Measurements from ENCODE around the gene MAP3K2.

MAP3K2 gene

DNA sequence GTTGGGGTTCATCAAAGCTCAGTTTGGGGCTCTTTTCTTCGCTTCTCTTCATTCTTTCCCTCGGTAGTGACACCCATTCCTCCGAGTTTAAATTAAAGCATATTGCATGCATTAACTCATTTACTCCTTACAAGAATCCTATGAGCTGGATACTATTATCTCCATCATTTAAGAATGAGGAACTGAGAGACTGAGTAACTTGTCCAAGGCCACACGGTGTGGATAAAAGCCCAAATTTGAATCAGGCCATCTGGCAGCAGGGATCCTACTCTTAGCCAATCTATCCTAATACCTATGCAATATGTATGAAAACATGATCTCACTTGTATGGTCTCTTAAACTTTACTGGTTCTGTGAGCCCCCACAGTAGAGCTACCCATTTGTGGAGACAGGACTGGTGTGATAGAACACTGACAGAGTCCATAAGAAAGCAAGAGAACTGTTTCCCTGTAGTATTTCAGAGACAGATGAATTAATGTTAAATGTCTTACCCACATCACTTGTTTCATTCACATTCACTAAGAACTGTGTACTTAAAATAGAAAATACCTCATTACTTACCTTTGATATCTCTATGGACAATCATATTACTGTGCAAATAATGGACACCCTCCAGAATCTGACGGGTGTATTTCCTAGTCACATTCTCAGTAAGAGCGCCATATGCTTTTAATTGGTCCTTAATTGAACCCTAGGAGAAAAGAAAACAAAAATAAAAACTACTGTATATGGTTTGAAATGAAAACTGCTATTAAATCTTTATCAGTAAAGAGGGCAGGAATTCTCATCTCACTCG is 73.4 kb downstream of the MAP3K2 start:
- DNase-seq, result no peak
- no peaks in the 10 kb centered on the region for H3K4me1 Mint-ChIP-seq
- no peaks in the 10 kb centered on the region for H3K27me3 Mint-ChIP-seq (ENCODE audit: low read depth, poor library complexity)
- TF ChIP-seq, protein P1, sequence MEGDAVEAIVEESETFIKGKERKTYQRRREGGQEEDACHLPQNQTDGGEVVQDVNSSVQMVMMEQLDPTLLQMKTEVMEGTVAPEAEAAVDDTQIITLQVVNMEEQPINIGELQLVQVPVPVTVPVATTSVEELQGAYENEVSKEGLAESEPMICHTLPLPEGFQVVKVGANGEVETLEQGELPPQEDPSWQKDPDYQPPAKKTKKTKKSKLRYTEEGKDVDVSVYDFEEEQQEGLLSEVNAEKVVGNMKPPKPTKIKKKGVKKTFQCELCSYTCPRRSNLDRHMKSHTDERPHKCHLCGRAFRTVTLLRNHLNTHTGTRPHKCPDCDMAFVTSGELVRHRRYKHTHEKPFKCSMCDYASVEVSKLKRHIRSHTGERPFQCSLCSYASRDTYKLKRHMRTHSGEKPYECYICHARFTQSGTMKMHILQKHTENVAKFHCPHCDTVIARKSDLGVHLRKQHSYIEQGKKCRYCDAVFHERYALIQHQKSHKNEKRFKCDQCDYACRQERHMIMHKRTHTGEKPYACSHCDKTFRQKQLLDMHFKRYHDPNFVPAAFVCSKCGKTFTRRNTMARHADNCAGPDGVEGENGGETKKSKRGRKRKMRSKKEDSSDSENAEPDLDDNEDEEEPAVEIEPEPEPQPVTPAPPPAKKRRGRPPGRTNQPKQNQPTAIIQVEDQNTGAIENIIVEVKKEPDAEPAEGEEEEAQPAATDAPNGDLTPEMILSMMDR (IDR thresholded peaks at IDR 0.05), result no peak
- H3K36me3 Mint-ChIP-seq (ENCODE audit: low read depth), result peaks cover 69% of the 10 kb centered on the region
- H3K9me3 Mint-ChIP-seq, result no peaks in the 10 kb centered on the region
- no peak overlapping the region for H3K4me3 Mint-ChIP-seq
- no peak overlapping the region for H3K27ac Mint-ChIP-seq

DNA sequence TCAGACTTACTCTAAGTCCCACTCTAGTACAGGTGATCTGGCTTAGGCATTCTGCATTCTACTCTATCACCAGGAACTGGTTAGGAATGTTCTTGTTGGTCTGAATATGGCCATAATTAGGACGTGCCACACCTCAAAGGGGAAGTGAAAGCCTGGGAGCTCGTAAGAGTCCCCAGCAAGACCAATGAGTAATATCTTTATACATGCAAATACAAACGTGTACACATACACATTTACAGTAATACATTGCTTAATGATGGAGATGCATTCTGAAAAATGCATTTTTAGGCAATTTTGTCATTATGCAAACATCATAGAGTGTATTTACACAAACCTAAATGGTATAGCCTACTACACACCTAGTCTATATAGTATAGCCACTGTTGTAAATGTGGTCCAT is 74.4 kb downstream of the MAP3K2 start:
- H3K4me1 Mint-ChIP-seq, result no peaks in the 10 kb centered on the region
- TF ChIP-seq, protein P1 (IDR thresholded peaks at IDR 0.05), result no peak
- H3K9me3 Mint-ChIP-seq, result no peaks in the 10 kb centered on the region
- DNase-seq, result no peak
- H3K27ac Mint-ChIP-seq, result no peak overlapping the region
- H3K4me3 Mint-ChIP-seq, result no peak overlapping the region
- H3K36me3 Mint-ChIP-seq (ENCODE audit: low read depth), result peaks cover 65% of the 10 kb centered on the region
- H3K27me3 Mint-ChIP-seq (ENCODE audit: low read depth, poor library complexity), result no peaks in the 10 kb centered on the region

DNA sequence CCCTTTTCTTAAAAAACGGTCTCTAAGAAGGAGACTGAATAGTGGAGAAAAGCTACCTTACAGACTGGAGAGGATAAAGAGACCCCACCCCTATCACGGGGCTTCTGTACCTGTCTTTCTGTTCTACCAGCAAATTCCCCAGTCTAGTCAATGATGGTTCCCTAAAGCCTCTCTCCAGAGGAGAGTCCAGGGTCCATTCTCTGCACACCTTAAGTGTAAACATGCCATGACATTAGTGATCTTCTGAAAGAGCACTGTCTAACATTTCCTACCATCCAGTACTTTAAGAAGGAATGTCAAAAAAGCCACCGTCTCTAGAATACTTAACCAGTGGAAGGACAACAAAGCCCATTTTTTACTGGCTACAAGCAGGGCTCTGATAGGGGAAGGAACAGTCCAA is 76.8 kb downstream of the MAP3K2 start:
- Mint-ChIP-seq H3K4me3 (no peak overlapping the region), H3K4me1 (no peaks in the 10 kb centered on the region), H3K27me3 (ENCODE audit: low read depth, poor library complexity) (no peaks in the 10 kb centered on the region), H3K27ac (peak overlapping the region; percentile 19), H3K9me3 (no peaks in the 10 kb centered on the region), H3K36me3 (ENCODE audit: low read depth) (peaks cover 52% of the 10 kb centered on the region)
- TF ChIP-seq, protein P1 (IDR thresholded peaks at IDR 0.05), result no peak
- DNase-seq, result no peak

GRCh38 chr2:127309468-127309867 is 78.3 kb downstream of the MAP3K2 start:
- Mint-ChIP-seq H3K27ac (no peak overlapping the region), H3K4me1 (no peaks in the 10 kb centered on the region), H3K9me3 (no peaks in the 10 kb centered on the region), H3K4me3 (no peak overlapping the region), H3K36me3 (ENCODE audit: low read depth) (peaks cover 45% of the 10 kb centered on the region), H3K27me3 (ENCODE audit: low read depth, poor library complexity) (no peaks in the 10 kb centered on the region)
- DNase-seq, result no peak
- TF ChIP-seq, protein P1 (IDR thresholded peaks at IDR 0.05), result no peak

GRCh38 chr2:127308586-127309138 is 79.1 kb downstream of the MAP3K2 start:
- Mint-ChIP-seq H3K9me3 (no peaks in the 10 kb centered on the region), H3K27ac (peak overlapping the region; percentile 71), H3K36me3 (ENCODE audit: low read depth) (peaks cover 39% of the 10 kb centered on the region), H3K4me3 (no peak overlapping the region), H3K4me1 (no peaks in the 10 kb centered on the region), H3K27me3 (ENCODE audit: low read depth, poor library complexity) (no peaks in the 10 kb centered on the region)
- no peak for DNase-seq
- TF ChIP-seq, protein P1 (IDR thresholded peaks at IDR 0.05), result no peak
